Measurements from ENCODE around the gene TENT4A. TPM values are rescaled to one million over a fixed set of nuclear protein-coding genes. Genes with fewer than 3 reads are reported as not detected.

The TENT4A gene
- total RNA-seq, 1 experiment from 2014 or later = 25.6 TPM

DNA sequence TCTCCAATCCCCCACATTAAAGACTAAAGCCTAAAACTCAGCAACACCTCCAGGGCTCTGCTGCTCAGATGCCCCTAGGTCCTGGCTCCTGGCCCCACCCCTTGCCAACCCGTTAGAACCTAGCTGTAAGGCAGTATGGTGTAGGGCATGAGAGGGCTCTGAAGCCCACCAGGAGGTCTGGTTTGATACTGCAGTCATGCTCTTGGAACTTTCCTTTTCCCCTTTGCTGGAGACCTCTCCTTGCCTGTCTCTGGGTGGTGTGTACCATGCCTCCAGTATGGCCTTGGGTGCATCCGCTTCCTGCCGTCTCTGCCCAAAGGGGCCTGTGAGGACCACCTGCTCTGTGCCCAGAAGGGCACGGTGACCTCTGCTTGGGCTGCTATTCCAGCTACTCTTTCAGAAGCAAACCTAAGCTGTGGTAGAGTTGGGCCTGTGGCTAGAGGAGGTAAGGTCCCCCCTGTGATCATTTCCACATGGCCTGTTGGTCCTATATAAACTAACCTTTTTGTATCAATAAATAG lies 3.5 kb downstream of the TENT4A start:
- no peak overlapping the region for H2BK5ac ChIP-seq (ENCODE audit: insufficient read length, low read length)
- peaks cover 4 to 13% (median 6%) of the 10 kb centered on the region in 3 experiments; a peak in 3 of 7 replicates for H3K36me3 Mint-ChIP-seq (ENCODE audit: insufficient read depth in 1 of 3, low read depth in 3 of 3)
- H2AFZ ChIP-seq (ENCODE audit: low read length) = no peak overlapping the region
- H3K9ac ChIP-seq (ENCODE audit: extremely low read depth, insufficient read length, low read length) = no peak overlapping the region
- no peak overlapping the region for H3K56ac ChIP-seq (ENCODE audit: insufficient read length, low read depth, low read length)
- no peak overlapping the region for H4K5ac ChIP-seq (ENCODE audit: insufficient read length, low read depth, low read length)
- peak overlapping the region; percentile 78 to 88; a peak in 4 of 5 replicates for H3K4me3 Mint-ChIP-seq
- no peak overlapping the region for H3K14ac ChIP-seq (ENCODE audit: insufficient read depth, low read length)
- no peak overlapping the region for H2BK15ac ChIP-seq (ENCODE audit: low read depth, low read length)
- no peak overlapping the region for H3K4ac ChIP-seq (ENCODE audit: low read depth, low read length)
- peaks cover 11% of the 10 kb centered on the region for H3K23me2 ChIP-seq (ENCODE audit: insufficient read length, low read depth, low read length, poor library complexity, severe bottlenecking)
- H3K9me3 ChIP-seq (ENCODE audit: control insufficient read depth, low read depth, low read length) = no peaks in the 10 kb centered on the region
- peaks cover 51 to 64% of the 10 kb centered on the region in 2 experiments for H3K4me1 Mint-ChIP-seq
- peaks cover 33% of the 10 kb centered on the region; the same call in 1 of the 2 replicates for H3K79me2 ChIP-seq (ENCODE audit: insufficient read depth, low read length)
- TF ChIP-seq, protein P1, sequence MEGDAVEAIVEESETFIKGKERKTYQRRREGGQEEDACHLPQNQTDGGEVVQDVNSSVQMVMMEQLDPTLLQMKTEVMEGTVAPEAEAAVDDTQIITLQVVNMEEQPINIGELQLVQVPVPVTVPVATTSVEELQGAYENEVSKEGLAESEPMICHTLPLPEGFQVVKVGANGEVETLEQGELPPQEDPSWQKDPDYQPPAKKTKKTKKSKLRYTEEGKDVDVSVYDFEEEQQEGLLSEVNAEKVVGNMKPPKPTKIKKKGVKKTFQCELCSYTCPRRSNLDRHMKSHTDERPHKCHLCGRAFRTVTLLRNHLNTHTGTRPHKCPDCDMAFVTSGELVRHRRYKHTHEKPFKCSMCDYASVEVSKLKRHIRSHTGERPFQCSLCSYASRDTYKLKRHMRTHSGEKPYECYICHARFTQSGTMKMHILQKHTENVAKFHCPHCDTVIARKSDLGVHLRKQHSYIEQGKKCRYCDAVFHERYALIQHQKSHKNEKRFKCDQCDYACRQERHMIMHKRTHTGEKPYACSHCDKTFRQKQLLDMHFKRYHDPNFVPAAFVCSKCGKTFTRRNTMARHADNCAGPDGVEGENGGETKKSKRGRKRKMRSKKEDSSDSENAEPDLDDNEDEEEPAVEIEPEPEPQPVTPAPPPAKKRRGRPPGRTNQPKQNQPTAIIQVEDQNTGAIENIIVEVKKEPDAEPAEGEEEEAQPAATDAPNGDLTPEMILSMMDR (conservative IDR thresholded peaks at IDR 0.05) = no peak
- peaks cover 19% of the 10 kb centered on the region for H3K79me1 ChIP-seq (ENCODE audit: insufficient read depth, low read depth, low read length, poor library complexity, severe bottlenecking)
- H3K4me1 ChIP-seq (ENCODE audit: insufficient read depth, low read length) = no peaks in the 10 kb centered on the region; the same call in 1 of the 2 replicates
- H4K8ac ChIP-seq (replicated peaks; ENCODE audit: insufficient read length, low read depth, low read length) = no peak overlapping the region
- no peaks in the 10 kb centered on the region; a peak in 1 of 5 replicates for H3K9me3 Mint-ChIP-seq
- no peak overlapping the region for H3K27ac ChIP-seq (ENCODE audit: insufficient read length, low read depth, low read length)
- H2BK20ac ChIP-seq (ENCODE audit: low read depth, low read length, poor library complexity, severe bottlenecking) = no peak overlapping the region
- no CpG with 5 or more reads among the region's 4 CpGs for WGBS (ENCODE audit: extremely low coverage, insufficient read length, low lambda C conversion rate)
- H2BK120ac ChIP-seq (ENCODE audit: low read depth, low read length, poor library complexity, severe bottlenecking) = no peak overlapping the region
- no peak overlapping the region for H3K18ac ChIP-seq (ENCODE audit: insufficient read length, low read depth, low read length)
- H3T11ph ChIP-seq (ENCODE audit: low read length) = no peak overlapping the region
- H4K20me1 ChIP-seq (ENCODE audit: control insufficient read depth, insufficient read depth, insufficient read length) = peaks cover 11% of the 10 kb centered on the region
- H2BK12ac ChIP-seq (ENCODE audit: insufficient read length, low read depth, low read length) = no peak overlapping the region
- DNase-seq = no peak
- H3K23ac ChIP-seq (ENCODE audit: insufficient read length, low read depth, low read length) = no peak overlapping the region
- H3K27ac Mint-ChIP-seq = no peak overlapping the region; a peak in 1 of 7 replicates
- no peaks in the 10 kb centered on the region for H3K27me3 ChIP-seq (ENCODE audit: insufficient read depth, low read length)
- H3K4me2 ChIP-seq (ENCODE audit: insufficient read depth, insufficient read length, low read length) = peak overlapping the region; percentile 75
- H4K91ac ChIP-seq (ENCODE audit: insufficient read length, low read depth, low read length) = no peak overlapping the region
- H2AK5ac ChIP-seq (ENCODE audit: insufficient read length, low read length) = no peak overlapping the region
- H3K27me3 Mint-ChIP-seq (ENCODE audit: low read depth) = peaks cover 1% of the 10 kb centered on the region; the same call in 1 of the 2 replicates
